Measurements from ENCODE around the gene TMEM258. TPM values are rescaled to one million over a fixed set of nuclear protein-coding genes. Genes with fewer than 3 reads are reported as not detected.
A peak's percentile ranks its signal among the peaks of the same experiment; 100 is the strongest.

The TMEM258 gene
- total and polyA plus RNA-seq, 10 of the 15 experiments (the other 5 are each of a cell fraction or from before 2014, with no cell fraction given) = 160 to 840 (median 326) TPM

DNA sequence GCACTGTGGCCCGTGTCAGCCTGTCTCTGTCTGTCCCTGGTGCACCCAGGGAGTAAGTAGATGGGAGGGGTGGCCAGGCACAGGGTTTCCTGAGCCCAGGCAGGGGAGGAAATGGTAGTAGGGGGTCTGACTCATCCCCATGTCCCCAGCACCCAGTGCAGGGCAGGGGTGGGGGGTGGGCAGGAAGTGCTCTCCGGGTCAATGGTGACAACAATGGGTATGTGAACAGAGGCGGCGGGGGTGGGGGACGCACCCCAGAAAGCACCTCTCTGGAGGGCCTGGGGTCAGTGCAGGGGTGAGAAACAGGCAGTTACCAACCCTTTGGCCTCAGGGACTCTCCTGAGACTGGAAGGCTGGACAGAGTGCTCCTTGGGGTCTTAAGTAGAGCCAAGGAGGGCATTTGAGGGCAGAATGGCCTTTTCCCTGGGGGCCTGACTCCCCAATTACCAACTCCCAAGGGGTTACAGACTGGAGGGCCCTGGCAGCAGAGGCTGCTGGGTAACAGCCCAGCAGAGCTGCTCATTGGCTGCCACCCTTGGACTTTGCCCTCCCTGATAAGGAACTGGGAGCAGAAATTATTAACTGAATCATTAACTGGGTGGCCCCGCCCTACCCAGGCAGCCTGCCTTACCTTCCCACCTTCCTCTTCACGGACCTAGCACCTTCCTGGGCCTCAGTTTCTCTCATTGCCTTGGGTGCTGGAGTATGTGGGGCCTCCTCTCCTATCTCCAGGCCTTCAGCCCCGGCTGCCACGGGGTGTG lies 35.8 kb downstream of the TMEM258 start:
- FAIRE-seq = no peak
- DNase-seq (ENCODE audit: low read depth, low spot score) = peak; percentile 73
- H3K9me3 ChIP-seq (replicated peaks; ENCODE audit: control insufficient read depth, insufficient read depth, low read length) = no peaks in the 10 kb centered on the region
- ChIA-PET CTCF (interaction anchor here (0.5 to 4.8 kb wide), 8 partner anchors 9 to 457 kb away, joined by 3 to 35 read pairs (median 4); no protein-coding TSS in a partner anchor), SMC1A (ENCODE audit: uncharacterized antibody, unreplicated experiment) (interaction anchor here (0.7 to 1.5 kb wide), 5 partner anchors 37 to 78 kb away, joined by 3 to 4 read pairs (median 3); partner anchors contain the start of gene FEN1), RAD21 (ENCODE audit: unreplicated experiment) (interaction anchor here (0.9 to 2.0 kb wide), 6 partner anchors 23 to 141 kb away, joined by 3 to 7 read pairs (median 4); partner anchors contain the start of genes FADS2 and FEN1), POLR2A (interaction anchor here (0.5 to 8.0 kb wide), 9 partner anchors 28 to 788 kb away, joined by 3 to 60 read pairs (median 4); partner anchors contain the start of genes FADS2, FEN1, FTH1 and TMEM258)
- H3K27ac ChIP-seq (ENCODE audit: control insufficient read depth, insufficient read depth) = no peak overlapping the region
- H3K36me3 ChIP-seq (ENCODE audit: control insufficient read depth in 2 of 2, insufficient read depth in 2 of 2, low read length in 1 of 2) = no peaks in the 10 kb centered on the region
- H2AFZ ChIP-seq (ENCODE audit: control insufficient read depth, low read depth, low read length) = peak overlapping the region; percentile 54
- peak overlapping the region; percentile 25; the same call in 1 of the 2 replicates for H3K4me2 ChIP-seq (ENCODE audit: control insufficient read depth, insufficient read depth)
- intact Hi-C loops (cut with micrococcal nuclease; ENCODE audit: unreplicated experiment) = no loop called here
- ATAC-seq = peak; percentile 85
- BruUV-seq (replicated peaks) = no TSS peak
- no peak overlapping the region for H3K9ac ChIP-seq (ENCODE audit: control insufficient read depth, insufficient read depth, low read length)
- no peaks in the 10 kb centered on the region for H3K79me2 ChIP-seq (ENCODE audit: control insufficient read depth, insufficient read depth, low read length)
- peaks cover 8% of the 10 kb centered on the region for H3K4me1 ChIP-seq (ENCODE audit: control insufficient read depth, insufficient read depth, low read length)
- in situ Hi-C loops (cut with MboI) = no loop called here
- H3K4me3 ChIP-seq = no peak overlapping the region
- WGBS (ENCODE audit: insufficient coverage, insufficient replicate concordance, low lambda C conversion rate, missing lambda C conversion rate) = 22% methylated on average over 9 of the region's 9 CpGs
- H4K20me1 ChIP-seq (ENCODE audit: control insufficient read depth, insufficient read depth) = no peaks in the 10 kb centered on the region
- H3K27me3 ChIP-seq (replicated peaks in 1 of 2; ENCODE audit: control insufficient read depth in 2 of 2, insufficient read depth in 2 of 2, low read length in 1 of 2) = no peaks in the 10 kb centered on the region; a peak in 1 of 4 replicates
- TF ChIP-seq SP1 (IDR thresholded peaks at IDR 0.05; ENCODE audit: low read depth, low read length) (peak; percentile 28), POU2F2 (IDR thresholded peaks at IDR 0.05; ENCODE audit: borderline replicate concordance, low read depth, low read length) (peak; percentile 12; the same call in 1 of the 3 replicates), HDGF (IDR thresholded peaks at IDR 0.05) (peak; percentile 87), SPI1 (IDR thresholded peaks at IDR 0.05; ENCODE audit: borderline replicate concordance, insufficient read depth, low read depth, low read length) (peak; percentile 76), MEF2B (IDR thresholded peaks at IDR 0.05; ENCODE audit: partially characterized antibody, poor library complexity, severe bottlenecking) (peak; percentile 100), RB1 (IDR thresholded peaks at IDR 0.05; ENCODE audit: borderline replicate concordance) (peak; percentile 96; the same call in 1 of the 2 replicates), EP300 (IDR thresholded peaks at IDR 0.05; ENCODE audit: borderline replicate concordance in 1 of 2, control insufficient read depth in 1 of 2, low read depth in 2 of 2, low read length in 2 of 2) (peak; percentile 48 to 49; a peak in 3 of 4 replicates), ZNF24 (IDR thresholded peaks at IDR 0.05) (no peak), JUNB (IDR thresholded peaks at IDR 0.05) (0 out of 2 replicates have a peak, but pooled peaks have one; percentile 24), CBFB (IDR thresholded peaks at IDR 0.05; ENCODE audit: low read depth) (no peak), CHD2 (IDR thresholded peaks at IDR 0.05; ENCODE audit: borderline replicate concordance, low read depth, low read length) (peak; percentile 83)
- TF ChIP-seq, protein P1, sequence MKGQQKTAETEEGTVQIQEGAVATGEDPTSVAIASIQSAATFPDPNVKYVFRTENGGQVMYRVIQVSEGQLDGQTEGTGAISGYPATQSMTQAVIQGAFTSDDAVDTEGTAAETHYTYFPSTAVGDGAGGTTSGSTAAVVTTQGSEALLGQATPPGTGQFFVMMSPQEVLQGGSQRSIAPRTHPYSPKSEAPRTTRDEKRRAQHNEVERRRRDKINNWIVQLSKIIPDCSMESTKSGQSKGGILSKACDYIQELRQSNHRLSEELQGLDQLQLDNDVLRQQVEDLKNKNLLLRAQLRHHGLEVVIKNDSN (IDR thresholded peaks at IDR 0.05; ENCODE audit: borderline replicate concordance, extremely low read length, insufficient read depth, low read depth, low read length) = no peak
- TF ChIP-seq, protein P2, sequence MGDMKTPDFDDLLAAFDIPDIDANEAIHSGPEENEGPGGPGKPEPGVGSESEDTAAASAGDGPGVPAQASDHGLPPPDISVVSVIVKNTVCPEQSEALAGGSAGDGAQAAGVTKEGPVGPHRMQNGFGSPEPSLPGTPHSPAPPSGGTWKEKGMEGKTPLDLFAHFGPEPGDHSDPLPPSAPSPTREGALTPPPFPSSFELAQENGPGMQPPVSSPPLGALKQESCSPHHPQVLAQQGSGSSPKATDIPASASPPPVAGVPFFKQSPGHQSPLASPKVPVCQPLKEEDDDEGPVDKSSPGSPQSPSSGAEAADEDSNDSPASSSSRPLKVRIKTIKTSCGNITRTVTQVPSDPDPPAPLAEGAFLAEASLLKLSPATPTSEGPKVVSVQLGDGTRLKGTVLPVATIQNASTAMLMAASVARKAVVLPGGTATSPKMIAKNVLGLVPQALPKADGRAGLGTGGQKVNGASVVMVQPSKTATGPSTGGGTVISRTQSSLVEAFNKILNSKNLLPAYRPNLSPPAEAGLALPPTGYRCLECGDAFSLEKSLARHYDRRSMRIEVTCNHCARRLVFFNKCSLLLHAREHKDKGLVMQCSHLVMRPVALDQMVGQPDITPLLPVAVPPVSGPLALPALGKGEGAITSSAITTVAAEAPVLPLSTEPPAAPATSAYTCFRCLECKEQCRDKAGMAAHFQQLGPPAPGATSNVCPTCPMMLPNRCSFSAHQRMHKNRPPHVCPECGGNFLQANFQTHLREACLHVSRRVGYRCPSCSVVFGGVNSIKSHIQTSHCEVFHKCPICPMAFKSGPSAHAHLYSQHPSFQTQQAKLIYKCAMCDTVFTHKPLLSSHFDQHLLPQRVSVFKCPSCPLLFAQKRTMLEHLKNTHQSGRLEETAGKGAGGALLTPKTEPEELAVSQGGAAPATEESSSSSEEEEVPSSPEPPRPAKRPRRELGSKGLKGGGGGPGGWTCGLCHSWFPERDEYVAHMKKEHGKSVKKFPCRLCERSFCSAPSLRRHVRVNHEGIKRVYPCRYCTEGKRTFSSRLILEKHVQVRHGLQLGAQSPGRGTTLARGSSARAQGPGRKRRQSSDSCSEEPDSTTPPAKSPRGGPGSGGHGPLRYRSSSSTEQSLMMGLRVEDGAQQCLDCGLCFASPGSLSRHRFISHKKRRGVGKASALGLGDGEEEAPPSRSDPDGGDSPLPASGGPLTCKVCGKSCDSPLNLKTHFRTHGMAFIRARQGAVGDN (IDR thresholded peaks at IDR 0.05) = peak; percentile 95
- TF ChIP-seq, protein P3, sequence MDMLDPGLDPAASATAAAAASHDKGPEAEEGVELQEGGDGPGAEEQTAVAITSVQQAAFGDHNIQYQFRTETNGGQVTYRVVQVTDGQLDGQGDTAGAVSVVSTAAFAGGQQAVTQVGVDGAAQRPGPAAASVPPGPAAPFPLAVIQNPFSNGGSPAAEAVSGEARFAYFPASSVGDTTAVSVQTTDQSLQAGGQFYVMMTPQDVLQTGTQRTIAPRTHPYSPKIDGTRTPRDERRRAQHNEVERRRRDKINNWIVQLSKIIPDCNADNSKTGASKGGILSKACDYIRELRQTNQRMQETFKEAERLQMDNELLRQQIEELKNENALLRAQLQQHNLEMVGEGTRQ (IDR thresholded peaks at IDR 0.05; ENCODE audit: borderline replicate concordance, low read depth, low read length) = no peak

Data from GM12878 (cell line).